ENCODE measurements around the gene PLEKHA7.
"Not testable (repeated sequence)": the region's sequence is repeated elsewhere in the genome, so short reads cannot be mapped to it uniquely, and the experiment has no call there.

The PLEKHA7 gene

GRCh38 chr11:17000987-17001386, 13.2 kb downstream of the PLEKHA7 start:
- no peak for TF ChIP-seq JUND (IDR thresholded peaks at IDR 0.05; ENCODE audit: low read depth)
- peak in 1 of 2 experiments; percentile 48 for DNase-seq (ENCODE audit: low read depth in 1 of 2, low spot score in 1 of 2)
- in situ Hi-C loops (cut with HindIII; ENCODE audit: low pct_unique_long_range_greater_than_20kb, low sequenced_read_pairs): no loop called here

- DNase-seq (ENCODE audit: low read depth in 1 of 2, low spot score in 1 of 2): peak in 1 of 2 experiments; percentile 80
- in situ Hi-C loops (cut with HindIII; ENCODE audit: low pct_unique_long_range_greater_than_20kb, low sequenced_read_pairs): not testable (repeated sequence)
Measured at GRCh38 chr11:17000253-17000652, 14.0 kb downstream of the PLEKHA7 start.

GRCh38 chr11:16999116-16999515, 15.1 kb downstream of the PLEKHA7 start:
- no peak for DNase-seq (ENCODE audit: low read depth in 1 of 2, low spot score in 1 of 2)
- TF ChIP-seq JUND (IDR thresholded peaks at IDR 0.05; ENCODE audit: low read depth): no peak
- in situ Hi-C loops (cut with HindIII; ENCODE audit: low pct_unique_long_range_greater_than_20kb, low sequenced_read_pairs): no loop called here

GRCh38 chr11:16997624-16998023, 16.6 kb downstream of the PLEKHA7 start:
- no peak for TF ChIP-seq JUND (IDR thresholded peaks at IDR 0.05; ENCODE audit: low read depth)
- in situ Hi-C loops (cut with HindIII; ENCODE audit: low pct_unique_long_range_greater_than_20kb, low sequenced_read_pairs): no loop called here
- DNase-seq (ENCODE audit: low read depth in 1 of 2, low spot score in 1 of 2): no peak

GRCh38 chr11:16993495-16993894, 20.7 kb downstream of the PLEKHA7 start:
- in situ Hi-C loops (cut with HindIII; ENCODE audit: low pct_unique_long_range_greater_than_20kb, low sequenced_read_pairs): no loop called here
- no peak for DNase-seq (ENCODE audit: low read depth in 1 of 2, low spot score in 1 of 2)
- TF ChIP-seq JUND (IDR thresholded peaks at IDR 0.05; ENCODE audit: low read depth): no peak

GRCh38 chr11:16992846-16993245, 21.4 kb downstream of the PLEKHA7 start:
- no peak for DNase-seq (ENCODE audit: low read depth in 1 of 2, low spot score in 1 of 2)
- no peak for TF ChIP-seq JUND (IDR thresholded peaks at IDR 0.05; ENCODE audit: low read depth)
- in situ Hi-C loops (cut with HindIII; ENCODE audit: low pct_unique_long_range_greater_than_20kb, low sequenced_read_pairs): no loop called here

GRCh38 chr11:16989554-16989953, 24.7 kb downstream of the PLEKHA7 start:
- TF ChIP-seq JUND (IDR thresholded peaks at IDR 0.05; ENCODE audit: low read depth): no peak
- peak in 1 of 2 experiments; percentile 52 for DNase-seq (ENCODE audit: low read depth in 1 of 2, low spot score in 1 of 2)
- in situ Hi-C loops (cut with HindIII; ENCODE audit: low pct_unique_long_range_greater_than_20kb, low sequenced_read_pairs): no loop called here

- DNase-seq (ENCODE audit: low read depth in 1 of 2, low spot score in 1 of 2): peak; percentile 42 to 87
- in situ Hi-C loops (cut with HindIII; ENCODE audit: low pct_unique_long_range_greater_than_20kb, low sequenced_read_pairs): no loop called here
- 0 out of 2 replicates have a peak, but pooled peaks have one; percentile 28 for TF ChIP-seq JUND (IDR thresholded peaks at IDR 0.05; ENCODE audit: low read depth)
Measured at GRCh38 chr11:16987205-16987568, 27.0 kb downstream of the PLEKHA7 start.

GRCh38 chr11:16986434-16987204, 27.6 kb downstream of the PLEKHA7 start:
- no peak; the same call in 1 of the 2 replicates for TF ChIP-seq JUND (IDR thresholded peaks at IDR 0.05; ENCODE audit: low read depth)
- in situ Hi-C loops (cut with HindIII; ENCODE audit: low pct_unique_long_range_greater_than_20kb, low sequenced_read_pairs): no loop called here
- peak; percentile 23 to 80 for DNase-seq (ENCODE audit: low read depth in 1 of 2, low spot score in 1 of 2)

- peak in 1 of 2 experiments; percentile 48 for DNase-seq (ENCODE audit: low read depth in 1 of 2, low spot score in 1 of 2)
- in situ Hi-C loops (cut with HindIII; ENCODE audit: low pct_unique_long_range_greater_than_20kb, low sequenced_read_pairs): no loop called here
- no peak for TF ChIP-seq JUND (IDR thresholded peaks at IDR 0.05; ENCODE audit: low read depth)
Measured at GRCh38 chr11:16985297-16985696, 28.9 kb downstream of the PLEKHA7 start.

- TF ChIP-seq JUND (IDR thresholded peaks at IDR 0.05; ENCODE audit: low read depth): no peak
- in situ Hi-C loops (cut with HindIII; ENCODE audit: low pct_unique_long_range_greater_than_20kb, low sequenced_read_pairs): no loop called here
- no peak for DNase-seq (ENCODE audit: low read depth in 1 of 2, low spot score in 1 of 2)
Measured at GRCh38 chr11:16984229-16984628, 30.0 kb downstream of the PLEKHA7 start.

- no peak for DNase-seq (ENCODE audit: low read depth in 1 of 2, low spot score in 1 of 2)
- no peak for TF ChIP-seq JUND (IDR thresholded peaks at IDR 0.05; ENCODE audit: low read depth)
- in situ Hi-C loops (cut with HindIII; ENCODE audit: low pct_unique_long_range_greater_than_20kb, low sequenced_read_pairs): no loop called here
Measured at GRCh38 chr11:16982809-16983208, 31.4 kb downstream of the PLEKHA7 start.

GRCh38 chr11:16982256-16982671, 31.9 kb downstream of the PLEKHA7 start:
- in situ Hi-C loops (cut with HindIII; ENCODE audit: low pct_unique_long_range_greater_than_20kb, low sequenced_read_pairs): no loop called here
- peak in 1 of 2 experiments; percentile 58 for DNase-seq (ENCODE audit: low read depth in 1 of 2, low spot score in 1 of 2)
- no peak for TF ChIP-seq JUND (IDR thresholded peaks at IDR 0.05; ENCODE audit: low read depth)
